Activated CD4-positive, CD25-positive, alpha-beta regulatory T cell treated with anti-CD3 and anti-CD28 coated beads, Interleukin-2, amount 50 U/mL, for 16 hours (primary cell): ENCODE measurements around the gene PRR20G.
"Not testable (repeated sequence)": the region's sequence is repeated elsewhere in the genome, so short reads cannot be mapped to it uniquely, and the experiment has no call there.

ENCODE experiments used
- DNase-seq: peaks from one replicate; pipeline ENCODE4 v3.0.0-alpha.2; 2020; ENCODE audit warnings: low read depth, low spot score

The PRR20G gene

DNA sequence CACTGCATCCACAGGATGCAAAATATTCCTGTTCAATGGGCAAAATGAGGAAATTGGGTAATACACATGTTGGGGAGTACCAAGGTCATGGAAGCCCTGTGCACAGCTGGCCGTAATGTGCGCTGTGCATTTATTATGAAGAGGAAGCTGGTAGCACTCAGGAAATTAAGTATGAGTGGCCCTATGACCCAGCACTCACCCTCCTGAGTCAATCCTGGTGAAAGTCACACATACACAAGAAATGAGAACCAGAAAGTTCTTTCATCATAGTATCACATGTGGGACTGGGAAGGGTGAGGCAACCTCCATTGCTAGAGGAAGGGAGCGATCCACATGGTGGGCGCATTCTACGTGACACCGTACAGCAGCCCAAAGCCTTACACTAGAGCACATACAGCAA, 11.4 kb upstream of the PRR20G start:
- no peak for DNase-seq

DNA sequence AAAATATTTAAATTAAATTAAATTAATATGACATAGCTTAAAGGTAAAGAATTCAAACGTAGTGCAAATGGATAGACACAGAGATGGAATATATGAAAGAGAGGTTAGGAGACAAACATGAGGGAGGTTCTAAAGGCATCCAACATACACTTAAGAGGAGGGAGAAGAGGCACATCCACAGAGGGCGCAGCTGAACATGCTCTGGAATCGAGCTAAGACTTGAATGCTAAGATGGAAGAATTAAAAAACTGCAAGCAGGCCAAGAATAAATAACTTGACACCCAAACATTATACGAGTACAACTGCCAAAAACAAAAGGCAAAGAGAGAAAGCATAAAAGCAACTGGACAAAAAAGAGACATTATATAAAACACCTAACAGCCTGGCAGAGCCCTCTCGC, 9.1 kb upstream of the PRR20G start:
- no peak for DNase-seq

DNA sequence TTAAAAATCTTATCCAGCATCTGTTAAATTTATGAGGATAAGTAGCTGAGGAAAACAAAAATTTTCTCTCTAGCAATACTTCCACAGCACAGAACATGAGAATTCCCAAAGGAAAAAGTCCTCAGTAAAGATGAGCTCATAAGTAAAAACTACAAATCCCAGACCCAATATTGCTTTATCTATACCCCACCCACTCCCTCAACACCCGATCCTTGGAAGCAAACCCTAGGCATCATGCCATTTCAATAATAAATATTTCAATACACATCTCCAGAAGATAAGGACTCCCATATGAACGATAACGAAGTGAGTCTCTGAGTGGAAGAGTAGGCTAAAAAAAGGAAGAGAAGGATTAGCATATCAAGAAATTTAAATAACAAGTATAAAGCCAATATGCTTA, 8.3 kb upstream of the PRR20G start:
- DNase-seq: no peak

GRCh38 chr3:127293650-127294049, 5.8 kb upstream of the PRR20G start:
- DNase-seq: not testable (repeated sequence)

DNA sequence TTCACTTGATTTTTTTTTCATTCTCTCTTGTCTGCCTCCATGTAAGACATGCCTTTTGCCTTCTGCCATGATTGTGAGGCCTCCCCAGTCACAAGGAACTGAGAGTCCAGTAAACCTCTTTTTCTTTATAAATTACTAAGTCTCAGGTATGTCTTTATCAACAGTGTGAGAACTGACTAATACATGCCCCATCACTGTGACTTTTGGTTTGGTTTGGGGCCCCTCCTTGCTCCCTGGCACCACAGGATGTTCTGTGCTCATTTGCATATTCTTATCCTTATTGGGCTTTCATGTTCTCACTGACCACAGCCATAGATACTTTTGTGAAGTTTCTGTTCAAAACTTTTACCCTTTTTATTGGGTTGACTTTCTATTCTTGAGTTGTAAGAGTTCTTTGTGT, 3.8 kb upstream of the PRR20G start:
- DNase-seq: no peak

GRCh38 chr3:127291114-127291513, 3.3 kb upstream of the PRR20G start:
- DNase-seq: no peak

- no peak for DNase-seq
Observed at GRCh38 chr3:127289706-127290575, 2.1 kb upstream of the PRR20G start.

DNA sequence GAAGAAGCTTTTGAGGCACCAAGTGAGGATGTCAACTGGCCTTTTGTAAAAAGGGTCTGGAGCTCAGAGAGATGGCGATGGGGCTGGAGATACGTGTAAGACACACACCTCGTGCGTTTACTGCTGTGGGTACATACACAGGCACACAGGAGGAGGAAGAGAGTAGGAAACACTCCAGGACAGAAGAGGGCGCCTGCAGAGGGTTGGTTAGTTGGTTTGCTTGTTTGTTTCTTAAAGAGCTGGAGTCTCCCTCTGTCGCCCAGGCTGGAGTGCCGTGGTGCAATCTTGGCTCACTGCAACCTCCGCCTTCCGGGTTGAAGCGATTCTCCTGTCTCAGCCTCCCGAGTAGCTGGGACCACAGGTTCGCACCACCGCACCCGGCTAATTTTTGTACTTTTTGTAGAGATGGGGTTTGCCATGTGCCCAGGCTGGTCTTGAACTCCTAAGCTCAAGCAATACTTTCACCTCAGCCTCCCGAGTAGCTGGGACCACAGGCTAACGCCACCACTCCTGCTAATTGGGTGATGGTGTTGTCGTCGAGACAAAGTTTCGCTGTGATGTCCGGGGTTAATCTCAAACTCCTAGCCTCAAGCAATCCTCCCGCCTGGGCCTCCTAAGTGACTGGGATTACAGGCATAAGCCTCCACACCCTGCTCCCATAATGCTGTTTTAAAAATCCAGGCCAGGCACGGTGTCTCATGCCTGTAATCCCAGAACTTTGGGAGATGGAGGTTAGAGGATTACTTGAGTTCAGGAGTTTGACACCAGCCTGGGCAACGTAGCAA, 1.3 kb upstream of the PRR20G start:
- no peak for DNase-seq

DNA sequence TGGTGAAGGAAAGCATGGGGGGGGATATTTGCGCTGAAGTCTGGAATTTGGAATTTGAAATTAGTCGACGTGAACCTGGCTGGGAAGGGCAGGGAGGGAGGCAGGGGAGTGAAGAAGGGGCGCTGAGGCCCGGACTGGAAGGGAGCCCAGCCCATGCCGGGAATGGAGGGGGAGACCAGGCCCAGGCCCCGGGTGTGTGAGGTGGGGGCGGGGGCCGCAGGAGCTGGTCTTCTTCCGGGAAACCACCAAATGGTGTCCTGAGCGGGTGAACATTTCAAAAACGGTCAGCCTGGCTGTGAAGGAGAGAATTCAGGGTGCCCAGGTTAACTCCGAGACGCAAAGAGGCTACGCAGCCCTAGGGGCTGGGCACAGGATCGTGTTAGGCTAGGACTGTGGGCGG, 497 bp upstream of the PRR20G start:
- no peak for DNase-seq

DNA sequence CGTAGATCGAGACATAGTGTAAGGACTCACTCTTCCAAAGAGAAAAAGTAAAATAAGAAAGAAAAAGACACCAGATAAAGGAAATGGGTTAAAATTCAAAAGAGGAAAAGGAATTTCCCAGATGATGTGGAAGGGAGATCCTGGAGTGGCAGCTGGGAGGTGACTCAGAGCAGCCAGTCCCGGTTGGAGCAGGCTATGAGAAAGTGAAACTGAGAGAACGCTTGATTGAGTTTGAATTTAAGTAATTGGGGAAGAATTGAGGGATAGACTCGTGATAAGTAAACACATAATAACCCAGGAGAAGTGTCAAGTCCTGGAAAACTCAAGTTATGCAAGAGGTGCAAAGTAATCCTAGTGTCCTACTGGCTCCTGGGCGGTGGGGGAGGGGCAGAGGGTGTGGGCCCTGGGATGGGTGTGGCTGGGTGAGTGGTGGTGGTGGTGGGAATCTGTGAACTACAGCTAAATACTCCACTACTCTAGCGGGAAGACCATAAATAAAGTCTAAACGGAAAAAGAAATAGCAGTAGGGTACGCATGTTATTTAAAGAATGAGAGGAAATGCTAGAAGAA, 1.2 kb downstream of the PRR20G start:
- DNase-seq: no peak

DNA sequence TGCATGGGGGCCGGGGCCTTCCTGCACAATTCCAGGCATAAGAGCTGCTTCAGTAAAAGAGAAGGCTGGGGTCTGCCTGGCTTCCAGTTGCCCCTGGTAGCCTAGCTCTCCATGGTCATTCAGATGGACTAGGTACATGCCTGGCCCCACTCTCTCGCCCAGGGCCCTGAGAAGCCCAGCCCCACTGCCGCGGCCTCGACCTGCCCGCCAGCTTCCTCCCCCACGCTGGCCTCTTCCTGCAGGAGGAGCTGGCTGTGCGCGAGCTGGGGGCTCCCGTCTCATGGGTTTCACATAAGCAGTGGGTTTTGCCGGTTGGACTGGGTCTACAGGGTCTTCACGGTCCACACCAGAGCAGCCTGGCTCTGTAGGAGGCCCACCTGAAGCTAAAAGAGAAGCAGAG, 3.6 kb downstream of the PRR20G start:
- no peak for DNase-seq

DNA sequence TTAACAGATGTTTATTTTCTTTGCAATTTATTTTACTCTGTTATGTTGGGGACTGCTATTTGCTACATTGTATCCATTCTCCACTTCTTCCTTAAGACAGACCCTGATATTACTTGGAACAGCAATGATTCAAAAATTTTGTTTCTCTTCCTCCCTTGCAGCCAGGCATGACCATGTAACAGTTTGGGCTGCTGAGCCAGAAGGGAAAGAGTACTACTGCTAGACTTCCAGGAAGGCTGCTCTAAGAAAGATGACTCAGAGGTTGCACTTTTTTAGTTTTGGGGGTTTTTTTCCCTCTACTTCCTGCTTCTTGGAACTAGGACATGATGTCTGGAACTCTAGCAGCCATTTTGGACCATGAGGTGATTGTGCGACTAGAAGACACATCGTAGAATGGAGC, 10.3 kb downstream of the PRR20G start:
- no peak for DNase-seq

GRCh38 chr3:127276995-127277394, 10.9 kb downstream of the PRR20G start:
- no peak for DNase-seq

- no peak for DNase-seq
Observed at GRCh38 chr3:127276396-127276795, 11.4 kb downstream of the PRR20G start.

DNA sequence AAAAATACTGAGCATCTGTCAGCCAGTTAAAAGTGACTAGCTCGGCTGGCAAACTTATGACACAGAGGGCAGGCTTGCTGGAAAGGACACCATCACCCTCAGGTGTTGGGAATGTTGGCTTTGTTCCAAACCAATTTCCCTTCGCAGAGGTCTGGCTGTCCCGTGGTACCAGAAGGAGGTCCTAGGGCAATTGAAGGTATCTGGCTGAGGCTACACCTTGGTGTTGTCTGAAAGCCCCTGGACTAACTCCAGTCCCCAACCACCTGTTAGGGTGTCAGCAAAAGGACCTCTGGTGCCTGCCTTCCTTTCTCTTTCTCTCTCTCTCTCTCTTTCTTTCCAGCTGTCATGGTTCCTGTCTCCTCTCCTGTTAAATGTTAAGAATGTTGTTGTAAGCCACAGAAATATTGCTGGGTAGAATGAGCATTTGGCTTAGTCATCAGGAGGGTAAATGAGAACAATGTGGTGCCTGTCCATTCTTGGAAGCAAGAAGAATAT, 12.5 kb downstream of the PRR20G start:
- DNase-seq: no peak

DNA sequence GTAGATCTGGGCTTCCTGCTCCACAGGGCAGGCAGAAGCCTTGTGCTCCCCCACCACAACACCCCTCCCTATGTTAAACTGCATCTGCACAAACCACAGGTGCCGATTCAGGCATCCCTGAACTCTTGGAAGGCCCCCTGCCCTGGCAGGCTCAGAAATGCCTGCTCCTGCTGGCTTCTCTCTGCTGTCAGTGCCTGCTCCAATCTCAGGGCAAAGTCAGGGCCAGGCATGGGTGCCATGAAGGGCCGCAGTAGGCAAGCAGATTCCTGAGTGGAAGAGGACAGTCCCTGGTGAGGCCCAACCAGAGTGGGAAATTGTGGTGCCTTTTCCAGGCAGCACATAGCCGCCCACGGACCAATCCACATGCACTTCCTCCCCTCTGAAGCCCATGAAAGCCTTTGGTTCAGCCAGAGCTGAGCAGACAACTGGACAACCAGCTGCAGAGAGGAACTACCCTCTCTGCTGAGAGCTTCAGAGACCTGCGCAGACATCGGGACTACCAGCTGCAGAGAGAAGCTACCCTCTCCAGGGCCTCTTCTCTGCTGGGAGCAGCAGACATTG, 13.6 kb downstream of the PRR20G start:
- no peak for DNase-seq

DNA sequence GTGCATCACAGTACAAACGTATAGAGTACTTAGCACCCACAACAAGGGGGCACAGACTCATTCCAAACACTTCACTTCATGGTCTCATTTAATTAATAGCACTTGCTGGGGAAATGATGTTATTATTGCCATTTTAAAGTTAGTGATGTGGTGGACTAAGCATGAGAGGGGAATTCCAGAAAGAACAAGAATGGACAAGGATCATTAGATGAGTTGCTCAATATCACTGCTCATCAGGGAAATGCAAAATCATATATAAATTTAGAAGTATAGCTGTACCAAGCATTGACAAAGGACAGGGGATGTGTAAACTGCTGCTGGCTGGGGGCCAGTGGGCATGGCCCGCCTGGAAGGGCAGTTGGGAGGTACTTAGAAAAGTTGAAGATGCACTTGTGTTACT, 14.6 kb downstream of the PRR20G start:
- no peak for DNase-seq

DNA sequence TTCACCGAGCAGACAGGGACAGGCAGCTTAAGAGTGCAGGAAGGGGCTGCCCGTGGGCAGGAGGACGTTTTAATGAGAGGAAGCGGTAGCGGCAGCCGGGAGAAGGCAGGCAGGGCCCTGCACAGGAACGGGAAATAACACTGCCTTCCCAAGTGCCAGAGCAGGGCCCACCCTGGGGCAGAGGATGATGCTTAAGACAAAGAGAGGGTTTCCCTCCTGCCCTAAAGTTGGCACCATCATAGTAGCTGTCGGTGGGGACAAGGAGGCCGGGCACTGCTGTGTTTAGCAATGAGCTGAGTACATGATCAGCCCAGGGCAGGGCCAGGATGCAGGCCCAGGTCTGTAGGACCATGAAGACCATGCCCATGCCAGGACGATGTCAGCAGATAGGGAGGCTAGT, 21.7 kb downstream of the PRR20G start:
- DNase-seq: no peak

GRCh38 chr3:127265581-127265981, 22.3 kb downstream of the PRR20G start:
- DNase-seq: no peak

DNA sequence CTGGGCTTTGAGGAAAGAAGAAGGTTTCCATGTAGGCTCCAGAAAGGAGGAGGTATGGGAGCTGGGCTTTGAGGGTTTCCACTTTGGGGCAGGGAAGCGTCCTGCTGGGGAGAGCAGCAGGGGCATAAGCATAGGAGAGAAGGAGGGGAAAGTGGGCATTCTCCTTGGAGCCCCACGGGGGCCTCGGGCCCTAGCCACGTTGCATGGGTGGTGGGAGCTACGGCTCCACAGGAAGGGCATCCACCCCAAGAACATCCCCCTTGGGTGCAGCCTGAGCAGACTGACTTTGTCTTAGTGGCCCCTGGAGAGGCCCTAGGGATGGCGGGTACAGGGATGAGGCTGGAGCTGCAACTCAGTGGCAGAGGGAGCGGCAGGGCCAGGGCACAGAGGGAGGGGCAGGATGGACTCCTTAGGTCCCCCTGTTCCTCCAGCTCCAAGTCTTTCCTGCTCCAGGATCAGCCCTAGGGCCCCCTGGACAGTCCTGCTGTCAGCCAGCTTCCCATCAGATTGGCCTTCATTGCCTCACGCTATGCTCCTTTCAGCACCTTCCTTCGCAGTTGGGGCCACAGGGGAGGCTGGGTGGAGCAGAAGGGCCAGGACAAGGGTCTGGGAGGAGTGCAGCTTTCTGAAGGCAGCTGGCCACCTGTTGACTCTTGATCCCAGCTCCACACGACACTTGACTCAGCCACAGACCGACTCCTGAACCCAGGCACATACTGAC, 22.9 kb downstream of the PRR20G start:
- DNase-seq: no peak

GRCh38 chr3:127264292-127264691, 23.6 kb downstream of the PRR20G start:
- no peak for DNase-seq
